Natural killer cell treated with Interleukin-12 subunit alpha and Interleukin-12 subunit beta and Interleukin-15 and Interleukin-18, amount 100 ng/mL, for 72 hours (primary cell): Measurements from ENCODE around the gene CRABP2. TPM values are rescaled to one million over a fixed set of nuclear protein-coding genes. Genes with fewer than 3 reads are reported as not detected.

ENCODE experiments used
- ATAC-seq, 2 donors: fragments of 150-1000 bp; cut with Tn5 transposase in 1 of 2; sonication (Bioruptor Pico), chemical (Tn5 transposase) in 1 of 2; 2 replicates each; pipeline ENCODE4 v1.10.0; 2021
- DNase-seq: peaks from one replicate; pipeline ENCODE4 v3.0.0; 2022; ENCODE audit warnings: low spot score
- H3K27ac Mint-ChIP-seq, 2 donors: 1 replicate in 1 of 2; 2 replicates in 1 of 2; pipeline ENCODE4 v1.8.0; 2022; ENCODE audit warnings: mixed read lengths in 2 of 2, mild to moderate bottlenecking in 1 of 2, moderate library complexity in 1 of 2
- H3K27me3 Mint-ChIP-seq, 2 donors: 1 replicate in 1 of 2; 2 replicates in 1 of 2; pipeline ENCODE4 v1.8.0; 2022; ENCODE audit warnings: mixed read lengths in 2 of 2
- H3K36me3 Mint-ChIP-seq: one replicate; pipeline ENCODE4 v1.8.0; 2022; ENCODE audit warnings: mixed read lengths
- H3K4me1 Mint-ChIP-seq, 2 donors: 1 replicate in 1 of 2; 2 replicates in 1 of 2; pipeline ENCODE4 v1.8.0; 2022; ENCODE audit warnings: low read depth in 2 of 2, mixed read lengths in 2 of 2, mild to moderate bottlenecking in 1 of 2
- H3K4me3 Mint-ChIP-seq: one replicate; pipeline ENCODE4 v1.8.0; 2022; ENCODE audit warnings: mixed read lengths
- H3K9me3 Mint-ChIP-seq: 2 replicates; pipeline ENCODE4 v1.8.0; 2022; ENCODE audit warnings: mixed read lengths
- total RNA-seq, 2 donors: library from RNA; stranded (reverse); gene quantifications; one replicate each; pipeline ENCODE4 v1.2.3, GENCODE V29; 2022

CRABP2 gene
- total RNA-seq, 2 donors from 2014 or later: 2.4 to 4.6 TPM

- no peaks in the 10 kb centered on the region for H3K9me3 Mint-ChIP-seq
- H3K4me3 Mint-ChIP-seq: no peak overlapping the region
- DNase-seq (no peak), ATAC-seq (no peak)
- H3K27ac Mint-ChIP-seq: no peak overlapping the region
- H3K4me1 Mint-ChIP-seq: peaks cover 11 to 12% of the 10 kb centered on the region in 2 donors
- peaks cover 32 to 52% of the 10 kb centered on the region in 2 donors for H3K27me3 Mint-ChIP-seq
- H3K36me3 Mint-ChIP-seq: no peaks in the 10 kb centered on the region
These were observed 8.6 kb downstream of the CRABP2 start for GRCh38 chr1:156696755-156697154.

DNA sequence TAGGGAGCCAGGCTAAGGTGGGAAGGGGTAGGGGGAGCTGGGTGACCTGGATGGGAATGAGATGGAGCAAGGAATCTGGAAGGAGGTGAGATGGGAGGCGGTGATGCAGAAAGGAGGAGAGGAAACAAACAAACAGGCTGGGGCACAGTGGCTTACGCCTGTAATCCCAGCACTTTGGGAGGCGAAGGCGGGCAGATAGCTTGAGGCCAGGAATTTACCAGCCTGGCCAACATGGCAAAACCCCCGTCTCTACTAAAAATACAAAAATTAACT is 10.8 kb downstream of the CRABP2 start:
- peaks cover 14 to 18% of the 10 kb centered on the region in 2 donors for H3K4me1 Mint-ChIP-seq

GRCh38 chr1:156693848-156694689 is 11.3 kb downstream of the CRABP2 start:
- Mint-ChIP-seq H3K27me3 (peaks cover 46 to 69% of the 10 kb centered on the region in 2 donors), H3K9me3 (no peaks in the 10 kb centered on the region), H3K4me1 (peaks cover 18 to 20% of the 10 kb centered on the region in 2 donors)

More for the DNA sequence above, 10.8 kb downstream of the CRABP2 start:
- ATAC-seq (no peak), DNase-seq (no peak)
- H3K4me3 Mint-ChIP-seq: no peak overlapping the region
- H3K9me3 Mint-ChIP-seq: no peaks in the 10 kb centered on the region
- H3K36me3 Mint-ChIP-seq: no peaks in the 10 kb centered on the region
- H3K27me3 Mint-ChIP-seq: peaks cover 44 to 64% of the 10 kb centered on the region in 2 donors
- H3K27ac Mint-ChIP-seq: no peak overlapping the region

GRCh38 chr1:156692925-156693847 is 12.2 kb downstream of the CRABP2 start:
- Mint-ChIP-seq H3K36me3 (no peaks in the 10 kb centered on the region), H3K4me1 (peaks cover 18 to 20% of the 10 kb centered on the region in 2 donors), H3K27ac (no peak overlapping the region), H3K9me3 (no peaks in the 10 kb centered on the region), H3K4me3 (no peak overlapping the region), H3K27me3 (peaks cover 46 to 62% of the 10 kb centered on the region in 2 donors)
- DNase-seq (no peak), ATAC-seq (no peak)

More at GRCh38 chr1:156693848-156694689, 11.3 kb downstream of the CRABP2 start:
- Mint-ChIP-seq H3K4me3 (no peak overlapping the region), H3K36me3 (no peaks in the 10 kb centered on the region), H3K27ac (no peak overlapping the region)
- DNase-seq: no peak
- ATAC-seq: no peak

GRCh38 chr1:156692441-156692924 is 12.9 kb downstream of the CRABP2 start:
- ATAC-seq: no peak

DNA sequence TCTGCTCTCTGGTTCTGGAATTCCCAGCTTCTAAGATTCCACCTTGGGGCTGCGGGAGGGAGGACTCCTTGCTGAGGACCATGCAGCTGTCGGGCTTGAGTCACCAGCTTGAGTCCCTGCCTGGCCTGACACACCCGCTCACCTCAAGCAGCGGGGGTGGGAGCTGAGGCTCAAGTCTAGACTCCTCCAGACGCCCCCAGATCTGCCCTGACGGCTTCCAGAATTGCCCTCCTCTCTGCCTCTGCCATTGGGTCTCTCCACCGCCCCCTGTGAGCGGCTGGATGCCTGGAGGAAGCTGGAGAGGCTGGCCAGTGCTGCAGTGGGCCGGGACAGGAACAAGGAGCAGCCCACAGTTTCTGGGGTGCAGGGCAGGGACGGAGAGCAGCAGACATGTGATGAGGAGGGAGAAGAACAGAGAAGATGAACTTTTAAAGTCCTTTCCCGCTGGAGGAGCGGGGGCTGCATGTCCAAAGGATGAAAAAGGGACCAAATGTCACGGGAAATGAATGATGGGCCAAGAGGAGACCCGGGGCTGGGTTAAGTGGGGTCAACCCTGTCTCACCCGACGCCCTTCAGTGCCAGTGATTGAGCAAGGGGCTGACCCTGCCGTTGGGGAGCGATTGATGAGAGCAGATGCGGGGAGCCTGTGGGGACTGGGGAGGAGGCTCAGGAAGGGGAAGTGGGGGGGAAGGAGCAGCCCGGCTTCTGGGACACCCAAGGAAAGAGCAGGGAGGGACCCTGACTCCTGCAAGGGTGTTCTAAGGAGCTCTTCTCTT is 13.5 kb downstream of the CRABP2 start:
- H3K36me3 Mint-ChIP-seq: no peaks in the 10 kb centered on the region
- H3K9me3 Mint-ChIP-seq: no peaks in the 10 kb centered on the region
- H3K4me3 Mint-ChIP-seq: no peak overlapping the region
- H3K4me1 Mint-ChIP-seq: peaks cover 18 to 20% of the 10 kb centered on the region in 2 donors
- no peak for DNase-seq
- H3K27me3 Mint-ChIP-seq: peaks cover 43 to 50% of the 10 kb centered on the region in 2 donors
- H3K27ac Mint-ChIP-seq: peak overlapping the region in 1 of 2 donors; percentile 28
- no peak for ATAC-seq

More at GRCh38 chr1:156692441-156692924, 12.9 kb downstream of the CRABP2 start:
- H3K4me1 Mint-ChIP-seq: peaks cover 18 to 20% of the 10 kb centered on the region in 2 donors
- H3K9me3 Mint-ChIP-seq: no peaks in the 10 kb centered on the region
- no peak for DNase-seq
- H3K4me3 Mint-ChIP-seq: no peak overlapping the region
- H3K27me3 Mint-ChIP-seq: peaks cover 47 to 57% of the 10 kb centered on the region in 2 donors
- H3K27ac Mint-ChIP-seq: peak overlapping the region in 1 of 2 donors; percentile 28
- H3K36me3 Mint-ChIP-seq: no peaks in the 10 kb centered on the region

- DNase-seq (no peak), ATAC-seq (no peak)
- no peaks in the 10 kb centered on the region for H3K9me3 Mint-ChIP-seq
- no peak overlapping the region for H3K27ac Mint-ChIP-seq
- no peak overlapping the region for H3K4me3 Mint-ChIP-seq
- no peaks in the 10 kb centered on the region for H3K36me3 Mint-ChIP-seq
- H3K4me1 Mint-ChIP-seq: peaks cover 18 to 20% of the 10 kb centered on the region in 2 donors
- H3K27me3 Mint-ChIP-seq: peaks cover 39 to 45% of the 10 kb centered on the region in 2 donors
These were observed 14.2 kb downstream of the CRABP2 start for GRCh38 chr1:156691191-156691590.

DNA sequence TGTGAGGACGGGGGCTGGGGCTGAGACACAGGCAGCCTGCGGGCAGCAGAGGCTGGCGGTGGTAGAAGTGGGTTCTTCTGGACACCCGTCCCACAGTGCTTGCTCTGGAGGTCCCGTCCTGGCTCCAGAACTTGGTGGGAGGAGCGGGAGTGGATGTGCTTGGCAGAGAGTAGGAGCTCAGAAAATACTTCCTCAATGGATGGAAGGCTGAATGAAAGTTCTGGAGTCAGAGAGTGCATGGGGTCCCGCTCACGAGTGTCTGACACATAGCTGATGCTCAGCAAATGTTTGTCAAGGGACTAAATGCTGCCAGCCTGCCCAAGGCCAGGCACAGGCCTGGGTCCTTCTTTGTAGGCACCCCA is 14.7 kb downstream of the CRABP2 start:
- H3K4me1 Mint-ChIP-seq: peaks cover 18 to 20% of the 10 kb centered on the region in 2 donors
- ATAC-seq (no peak), DNase-seq (no peak)
- H3K36me3 Mint-ChIP-seq: no peaks in the 10 kb centered on the region
- H3K27ac Mint-ChIP-seq: no peak overlapping the region
- no peaks in the 10 kb centered on the region for H3K9me3 Mint-ChIP-seq
- peaks cover 39 to 45% of the 10 kb centered on the region in 2 donors for H3K27me3 Mint-ChIP-seq
- no peak overlapping the region for H3K4me3 Mint-ChIP-seq

- Mint-ChIP-seq H3K36me3 (no peaks in the 10 kb centered on the region), H3K4me3 (no peak overlapping the region), H3K27me3 (peaks cover 39 to 45% of the 10 kb centered on the region in 2 donors), H3K4me1 (peaks cover 18 to 20% of the 10 kb centered on the region in 2 donors), H3K27ac (peak overlapping the region in 1 of 2 donors; percentile 53), H3K9me3 (no peaks in the 10 kb centered on the region)
- DNase-seq (no peak), ATAC-seq (no peak)
These were observed 15.3 kb downstream of the CRABP2 start for GRCh38 chr1:156689953-156690674.

GRCh38 chr1:156689035-156689952 is 16.1 kb downstream of the CRABP2 start:
- no peaks in the 10 kb centered on the region for H3K36me3 Mint-ChIP-seq
- ATAC-seq (peak; percentile 90 to 91), DNase-seq (peak; percentile 75)
- H3K27me3 Mint-ChIP-seq: peaks cover 39 to 40% of the 10 kb centered on the region in 2 donors
- peak overlapping the region; percentile 8 for H3K4me3 Mint-ChIP-seq
- peak overlapping the region in 1 of 2 donors; percentile 53 for H3K27ac Mint-ChIP-seq
- H3K4me1 Mint-ChIP-seq: peaks cover 22 to 24% of the 10 kb centered on the region in 2 donors
- no peaks in the 10 kb centered on the region for H3K9me3 Mint-ChIP-seq

DNA sequence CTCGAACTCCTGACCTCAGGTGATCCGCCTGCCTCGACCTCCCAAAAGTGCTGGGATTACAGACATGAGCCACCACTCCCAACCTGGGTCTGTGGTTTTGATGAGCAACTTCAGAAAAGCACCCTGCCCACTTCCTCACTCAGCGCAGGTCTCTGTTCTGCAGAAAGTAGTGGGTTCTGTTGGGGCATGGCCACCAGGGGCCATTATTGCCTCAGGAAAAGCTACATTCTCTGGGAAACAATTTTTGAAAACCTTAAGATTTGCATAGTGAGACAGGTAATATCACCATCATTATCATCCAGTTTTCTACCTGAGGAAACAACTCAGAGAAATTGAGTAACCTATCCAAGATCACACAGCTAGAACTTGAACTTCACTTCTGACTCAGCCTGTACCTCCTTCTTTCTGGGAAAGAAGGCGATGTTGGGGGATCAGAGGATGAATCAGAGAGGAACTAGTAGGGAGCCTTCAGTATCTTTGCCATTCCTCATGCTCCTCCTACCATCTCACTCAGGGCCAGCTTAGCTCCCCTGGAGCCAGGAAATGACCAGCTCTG is 21.1 kb downstream of the CRABP2 start:
- Mint-ChIP-seq H3K9me3 (no peaks in the 10 kb centered on the region), H3K27ac (no peak overlapping the region), H3K4me1 (peaks cover 13 to 15% of the 10 kb centered on the region in 2 donors), H3K4me3 (peak overlapping the region; percentile 36), H3K36me3 (no peaks in the 10 kb centered on the region), H3K27me3 (peaks cover 42% of the 10 kb centered on the region in 2 donors)
- DNase-seq (peak; percentile 57), ATAC-seq (peak; percentile 77 to 81)
